DND-41 (cell line): ENCODE measurements around the gene SUN2.

ENCODE experiments used
- EZH2 ChIP-seq: IDR thresholded peaks from 3 replicates; pipeline ENCODE4 v1.6.1; 2012; ENCODE audit warnings: borderline replicate concordance, low read depth, mild to moderate bottlenecking, moderate library complexity, low read length, inconsistent platforms; ENCODE audit not compliant: severe bottlenecking
- TF ChIP-seq, protein P1 (sequence below): IDR thresholded peaks from 2 replicates; pipeline ENCODE4 v1.5.1; 2012; ENCODE audit warnings: borderline replicate concordance, low read length, moderate library complexity, mild to moderate bottlenecking; ENCODE audit not compliant: poor library complexity, severe bottlenecking; ENCODE audit errors: extremely low read depth

DNA sequence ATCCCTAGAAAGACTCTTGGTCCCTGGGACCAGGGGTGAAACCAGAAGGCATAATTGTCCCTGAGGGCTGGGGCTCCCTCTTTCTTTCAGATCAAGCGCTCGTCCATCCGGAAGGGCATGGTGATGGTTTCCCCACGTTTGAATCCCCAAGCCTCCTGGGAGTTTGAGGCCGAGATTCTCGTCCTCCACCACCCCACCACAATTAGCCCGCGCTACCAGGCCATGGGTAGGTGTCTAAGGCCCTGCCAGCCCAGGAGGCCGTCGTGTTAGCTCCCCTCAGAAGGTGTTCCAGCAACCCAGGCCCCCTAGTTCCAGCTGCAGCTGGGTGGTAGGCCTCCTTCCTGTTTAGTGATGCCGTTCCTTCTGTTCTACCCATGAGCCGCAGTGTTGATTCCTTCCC lies 28.7 kb downstream of the SUN2 start:
- TF ChIP-seq, protein P1, sequence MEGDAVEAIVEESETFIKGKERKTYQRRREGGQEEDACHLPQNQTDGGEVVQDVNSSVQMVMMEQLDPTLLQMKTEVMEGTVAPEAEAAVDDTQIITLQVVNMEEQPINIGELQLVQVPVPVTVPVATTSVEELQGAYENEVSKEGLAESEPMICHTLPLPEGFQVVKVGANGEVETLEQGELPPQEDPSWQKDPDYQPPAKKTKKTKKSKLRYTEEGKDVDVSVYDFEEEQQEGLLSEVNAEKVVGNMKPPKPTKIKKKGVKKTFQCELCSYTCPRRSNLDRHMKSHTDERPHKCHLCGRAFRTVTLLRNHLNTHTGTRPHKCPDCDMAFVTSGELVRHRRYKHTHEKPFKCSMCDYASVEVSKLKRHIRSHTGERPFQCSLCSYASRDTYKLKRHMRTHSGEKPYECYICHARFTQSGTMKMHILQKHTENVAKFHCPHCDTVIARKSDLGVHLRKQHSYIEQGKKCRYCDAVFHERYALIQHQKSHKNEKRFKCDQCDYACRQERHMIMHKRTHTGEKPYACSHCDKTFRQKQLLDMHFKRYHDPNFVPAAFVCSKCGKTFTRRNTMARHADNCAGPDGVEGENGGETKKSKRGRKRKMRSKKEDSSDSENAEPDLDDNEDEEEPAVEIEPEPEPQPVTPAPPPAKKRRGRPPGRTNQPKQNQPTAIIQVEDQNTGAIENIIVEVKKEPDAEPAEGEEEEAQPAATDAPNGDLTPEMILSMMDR: no peak
- TF ChIP-seq EZH2: no peak
